ENCODE data around the gene KCNJ8.

DNA sequence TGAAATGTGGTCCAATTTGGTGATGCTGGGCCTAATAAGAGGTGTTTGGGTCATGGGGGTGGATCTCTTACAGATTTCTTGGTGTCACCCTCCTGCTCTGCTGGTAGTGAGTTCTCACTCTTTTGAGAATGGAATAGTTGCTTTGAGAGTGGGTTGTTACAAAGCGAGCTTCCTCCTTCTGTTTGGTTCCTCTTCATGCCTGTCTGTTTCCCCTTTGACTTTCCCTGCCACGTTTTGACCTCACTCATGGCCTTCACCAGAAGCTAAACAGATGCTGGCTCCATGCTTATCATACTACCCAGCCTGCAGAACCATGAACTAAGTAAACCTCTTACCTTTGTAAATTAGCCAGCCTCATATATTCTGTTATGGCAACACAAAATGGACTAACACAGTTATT, 59.1 kb downstream of the KCNJ8 start:
- TF ChIP-seq POLR2A (IDR thresholded peaks at IDR 0.05) = no peak
- TF ChIP-seq, protein P1, sequence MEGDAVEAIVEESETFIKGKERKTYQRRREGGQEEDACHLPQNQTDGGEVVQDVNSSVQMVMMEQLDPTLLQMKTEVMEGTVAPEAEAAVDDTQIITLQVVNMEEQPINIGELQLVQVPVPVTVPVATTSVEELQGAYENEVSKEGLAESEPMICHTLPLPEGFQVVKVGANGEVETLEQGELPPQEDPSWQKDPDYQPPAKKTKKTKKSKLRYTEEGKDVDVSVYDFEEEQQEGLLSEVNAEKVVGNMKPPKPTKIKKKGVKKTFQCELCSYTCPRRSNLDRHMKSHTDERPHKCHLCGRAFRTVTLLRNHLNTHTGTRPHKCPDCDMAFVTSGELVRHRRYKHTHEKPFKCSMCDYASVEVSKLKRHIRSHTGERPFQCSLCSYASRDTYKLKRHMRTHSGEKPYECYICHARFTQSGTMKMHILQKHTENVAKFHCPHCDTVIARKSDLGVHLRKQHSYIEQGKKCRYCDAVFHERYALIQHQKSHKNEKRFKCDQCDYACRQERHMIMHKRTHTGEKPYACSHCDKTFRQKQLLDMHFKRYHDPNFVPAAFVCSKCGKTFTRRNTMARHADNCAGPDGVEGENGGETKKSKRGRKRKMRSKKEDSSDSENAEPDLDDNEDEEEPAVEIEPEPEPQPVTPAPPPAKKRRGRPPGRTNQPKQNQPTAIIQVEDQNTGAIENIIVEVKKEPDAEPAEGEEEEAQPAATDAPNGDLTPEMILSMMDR (IDR thresholded peaks at IDR 0.05) = no peak
